ENCODE results near the gene IKZF2.

The IKZF2 gene

DNA sequence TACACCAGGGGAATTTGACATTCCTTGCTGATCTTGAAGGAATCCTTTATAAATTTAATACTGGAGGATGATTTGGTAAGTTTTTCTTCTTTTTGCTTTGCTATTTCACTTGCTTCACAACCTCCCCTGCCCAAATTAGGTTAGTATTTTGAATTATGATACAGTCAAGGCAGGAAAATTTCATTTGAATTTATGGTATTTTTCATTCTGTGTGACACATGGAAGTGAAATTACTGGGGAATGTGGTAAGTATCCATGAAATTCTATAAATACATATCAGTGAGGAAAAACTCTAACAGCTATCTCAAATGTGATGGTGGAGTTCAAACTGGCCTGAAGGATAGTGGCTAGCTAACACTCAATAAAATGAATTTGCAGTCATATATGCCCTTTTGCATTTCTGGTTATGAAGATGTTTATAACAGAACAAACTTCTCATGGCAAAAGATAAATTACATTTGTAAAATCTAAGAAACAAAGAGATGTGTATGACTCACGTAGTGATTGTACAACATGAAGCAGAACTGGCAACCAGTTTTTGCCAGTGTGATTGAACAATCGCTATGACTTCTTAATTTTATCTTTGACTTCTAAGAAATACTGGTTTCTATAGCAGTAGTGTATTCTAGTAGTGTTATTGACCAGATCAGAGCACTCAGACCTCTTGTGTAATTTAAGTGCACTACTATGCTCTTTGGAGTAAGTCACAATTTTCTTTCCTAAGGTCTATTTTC, 152.6 kb downstream of the IKZF2 start:
- DNase-seq (ENCODE audit: low read depth in 3 of 3), result no peak

DNA sequence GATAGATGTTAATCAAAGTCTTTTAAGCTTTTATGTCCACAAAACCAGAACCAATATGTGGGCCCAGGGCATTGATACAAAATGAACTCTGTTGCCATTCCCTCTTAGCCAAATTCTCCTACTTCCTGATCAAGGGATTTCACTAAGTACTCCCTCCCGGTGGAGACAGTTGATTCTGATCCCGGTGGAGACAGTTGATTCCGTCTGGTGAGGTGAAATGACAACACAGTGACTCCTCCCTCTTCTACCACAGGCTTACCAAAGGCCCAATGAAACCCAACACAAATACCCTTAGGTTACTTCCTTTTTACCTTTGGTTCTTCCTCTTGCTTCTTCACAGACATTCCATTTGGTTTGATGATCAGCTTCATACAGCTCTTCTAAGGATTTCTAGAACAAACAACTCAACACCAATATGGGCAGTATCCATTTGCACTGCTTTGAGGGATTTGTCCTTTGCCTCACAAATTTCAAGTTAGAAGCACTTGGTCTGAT, 153.8 kb downstream of the IKZF2 start:
- no peak for DNase-seq (ENCODE audit: low read depth in 3 of 3)

DNA sequence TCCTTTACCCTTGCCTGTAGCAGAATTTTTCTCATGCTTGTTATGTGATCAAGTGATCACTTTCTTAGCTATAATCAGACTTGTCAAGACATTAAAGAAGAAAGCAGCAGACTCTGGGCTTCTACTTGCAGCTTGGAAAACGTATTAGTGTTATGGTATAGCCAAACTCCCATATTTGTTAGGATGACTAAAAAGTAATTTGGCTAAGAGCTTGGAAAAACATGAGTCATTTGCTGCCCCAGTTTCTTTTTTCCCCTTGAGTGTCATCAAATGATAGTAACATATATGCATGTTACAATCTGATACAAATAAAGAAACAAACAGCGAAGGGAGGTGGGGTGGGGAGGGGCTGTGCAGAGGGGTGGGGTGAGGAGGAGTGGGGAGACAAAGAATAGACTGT, 155.5 kb downstream of the IKZF2 start:
- no peak for DNase-seq (ENCODE audit: low read depth in 3 of 3)

GRCh38 chr2:212994976-212995375, 156.4 kb downstream of the IKZF2 start:
- DNase-seq (ENCODE audit: low read depth in 3 of 3), result no peak

DNA sequence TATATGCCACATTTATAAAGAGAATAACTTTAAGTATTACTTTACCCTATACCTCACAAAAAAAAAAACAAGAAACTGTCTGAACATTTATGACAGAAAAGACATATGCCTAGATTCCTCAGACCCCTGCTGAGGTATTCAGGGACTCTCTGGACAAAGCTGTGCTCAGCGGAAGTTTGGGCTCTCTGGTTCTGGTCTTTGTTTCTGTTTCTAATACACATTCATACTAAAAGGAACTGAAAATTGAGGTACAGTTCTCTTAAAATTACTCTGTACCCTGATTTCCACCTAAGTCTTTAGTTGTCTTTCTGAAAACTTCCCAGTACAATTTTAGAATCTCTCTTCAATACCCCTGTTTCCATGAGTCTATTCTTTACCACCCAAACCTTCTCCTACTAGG, 160.3 kb downstream of the IKZF2 start:
- no peak for DNase-seq (ENCODE audit: low read depth in 3 of 3)

- DNase-seq (ENCODE audit: low read depth in 3 of 3), result no peak
Observed at GRCh38 chr2:212990697-212991096, 160.7 kb downstream of the IKZF2 start.

DNA sequence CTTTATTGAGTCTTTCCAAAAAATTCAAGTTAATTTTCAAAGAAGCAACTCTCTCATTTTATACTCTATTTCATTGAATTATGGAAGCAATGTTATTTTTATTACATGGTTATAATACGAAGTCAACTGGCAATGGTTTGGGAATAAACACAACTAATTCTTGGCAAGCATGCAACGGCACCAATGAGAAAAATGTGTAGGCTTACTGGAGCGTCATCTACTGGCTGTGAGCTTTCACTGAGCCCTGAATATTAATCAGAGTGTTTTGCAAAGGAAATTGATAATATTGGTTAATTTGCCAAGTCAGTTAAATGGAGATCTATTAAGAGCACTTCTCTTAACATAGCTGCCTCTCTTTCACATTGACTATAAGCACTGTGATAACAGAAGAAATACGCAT, 163.9 kb downstream of the IKZF2 start:
- no peak for DNase-seq (ENCODE audit: low read depth in 3 of 3)

DNA sequence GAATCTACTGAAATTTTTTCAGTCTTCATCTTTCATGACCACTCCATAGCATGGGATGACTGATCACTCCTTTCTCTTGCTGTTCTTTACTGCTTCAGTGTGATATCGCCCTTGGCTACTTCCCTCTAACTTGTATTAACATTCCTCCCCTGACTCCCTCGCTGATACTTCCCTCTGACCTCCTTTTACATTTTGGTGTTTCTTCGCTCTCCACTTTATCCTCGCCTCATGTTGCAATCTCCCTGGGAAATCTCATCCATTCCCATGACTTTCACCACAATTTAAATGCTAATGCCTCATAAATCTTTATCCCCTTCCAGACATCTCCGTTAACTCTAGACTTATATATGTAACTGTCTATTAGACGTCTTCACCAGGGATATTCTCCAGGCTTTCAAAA, 167.3 kb downstream of the IKZF2 start:
- DNase-seq (ENCODE audit: low read depth in 3 of 3), result no peak

- DNase-seq (ENCODE audit: low read depth in 3 of 3), result no peak
Observed at GRCh38 chr2:212979799-212980198, 171.6 kb downstream of the IKZF2 start.

GRCh38 chr2:212979046-212979612, 172.3 kb downstream of the IKZF2 start:
- no peak for DNase-seq (ENCODE audit: low read depth in 3 of 3)

DNA sequence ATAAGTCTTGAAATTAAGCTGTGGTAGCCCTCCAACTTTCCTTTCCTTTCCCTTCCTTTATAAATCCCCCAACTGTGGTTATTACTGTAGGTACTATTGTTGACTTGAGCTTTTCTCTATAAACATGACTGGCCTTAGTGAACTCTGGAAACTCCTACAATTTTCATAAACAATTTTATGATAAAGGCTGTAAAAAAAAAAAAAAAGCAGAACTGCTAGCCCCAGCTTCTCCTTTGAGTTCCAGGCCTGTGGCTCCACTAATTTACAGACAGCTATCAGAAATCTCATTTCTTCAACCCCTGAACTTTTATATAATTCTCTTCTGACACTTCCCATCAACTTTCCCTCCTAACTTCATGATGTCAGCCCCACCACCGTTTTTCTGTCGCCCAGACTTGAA, 174.3 kb downstream of the IKZF2 start:
- no peak for DNase-seq (ENCODE audit: low read depth in 3 of 3)

GRCh38 chr2:212975333-212975732, 176.1 kb downstream of the IKZF2 start:
- DNase-seq (ENCODE audit: low read depth in 3 of 3), result no peak

DNA sequence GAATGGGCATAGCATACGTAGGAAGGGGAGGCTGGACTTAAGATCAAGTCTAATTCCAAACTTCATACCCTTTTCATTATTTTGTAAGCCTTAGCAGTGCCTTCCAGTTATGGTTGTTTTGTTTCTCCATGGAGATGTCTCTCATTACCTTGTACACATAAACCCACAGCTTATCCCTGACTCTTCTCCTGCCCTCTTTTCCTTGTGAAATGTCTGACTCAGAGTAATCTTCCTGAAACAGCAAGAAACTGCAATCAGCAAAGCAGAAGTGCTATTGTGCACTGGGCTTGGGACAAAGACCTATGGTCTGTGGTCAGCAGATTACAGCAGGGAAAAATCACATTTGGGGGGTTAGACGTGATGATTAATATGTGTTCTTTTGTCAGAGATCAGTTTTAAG, 176.7 kb downstream of the IKZF2 start:
- DNase-seq (ENCODE audit: low read depth in 3 of 3), result no peak

DNA sequence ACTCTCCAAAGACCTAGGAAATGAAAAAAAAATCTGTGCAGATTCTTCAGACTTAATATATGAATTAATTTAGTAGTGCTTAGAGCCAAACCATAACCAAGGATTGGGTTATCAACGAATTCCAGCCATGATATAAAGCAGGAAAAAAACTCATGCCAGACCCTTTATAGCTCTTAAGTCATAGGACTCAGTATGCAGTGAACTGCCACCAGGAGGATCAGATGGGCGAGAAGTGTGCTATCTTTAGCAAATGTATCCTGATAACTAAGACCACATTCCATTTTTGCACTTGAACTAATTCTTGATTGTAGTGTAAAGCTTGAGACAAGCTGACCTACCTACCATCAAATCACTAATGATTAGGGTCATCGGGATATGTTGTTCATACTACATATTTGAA, 178.1 kb downstream of the IKZF2 start:
- no peak for DNase-seq (ENCODE audit: low read depth in 3 of 3)

DNA sequence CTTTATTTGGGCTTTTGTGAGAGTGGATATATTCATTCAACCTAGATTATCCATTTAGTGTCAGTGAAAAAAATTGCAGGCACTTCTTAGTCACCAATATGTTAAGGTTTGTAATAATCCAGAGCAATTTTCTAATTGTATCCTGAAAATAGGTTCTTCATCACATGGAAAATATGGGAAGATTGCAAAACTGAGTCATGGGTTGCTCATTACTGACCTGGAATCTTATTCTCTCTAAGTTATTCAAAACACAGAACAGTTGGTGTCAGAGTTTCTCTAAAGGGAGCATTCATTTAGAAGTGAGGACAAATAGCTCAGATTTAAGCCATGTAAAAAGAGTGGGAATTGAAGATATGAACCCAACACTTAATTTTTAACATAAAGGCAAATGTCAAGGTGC, 181.3 kb downstream of the IKZF2 start:
- no peak for DNase-seq (ENCODE audit: low read depth in 3 of 3)

DNA sequence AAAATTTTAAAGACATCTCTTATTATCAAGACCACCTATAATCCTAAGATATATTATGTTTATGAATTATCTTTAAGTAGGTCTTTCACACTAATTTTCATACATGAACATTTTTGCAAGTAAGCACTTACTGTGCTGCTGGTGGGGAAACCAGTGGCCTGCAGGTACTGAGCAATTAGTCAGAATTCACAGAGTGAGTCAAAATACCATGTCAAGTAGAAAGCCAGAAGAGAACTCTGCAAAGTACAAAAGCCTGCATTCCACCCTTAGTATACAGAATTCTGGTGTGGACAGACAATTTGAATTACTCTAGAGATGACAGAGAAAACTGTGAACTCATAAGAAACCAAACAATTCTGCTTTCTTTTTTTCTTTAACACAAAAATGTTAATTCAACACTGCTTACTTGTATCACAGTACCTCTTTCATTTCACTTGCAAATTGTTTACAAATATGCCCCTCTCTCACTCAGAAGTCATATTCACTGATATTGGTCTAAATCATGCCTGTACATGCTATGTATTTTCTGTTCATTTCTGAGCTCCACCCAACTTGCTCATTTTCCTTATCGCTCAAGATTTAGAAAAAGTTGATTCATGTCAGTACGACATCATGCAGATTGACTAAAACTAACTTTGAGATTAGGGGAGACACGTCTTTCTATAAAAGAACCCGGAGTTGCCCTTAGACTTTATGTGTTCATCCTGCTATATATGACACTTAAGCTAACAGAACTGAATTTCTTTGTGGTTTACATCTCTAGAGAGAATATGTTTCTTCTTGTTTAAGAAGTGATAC, 182.9 kb downstream of the IKZF2 start:
- no peak for DNase-seq (ENCODE audit: low read depth in 3 of 3)

DNA sequence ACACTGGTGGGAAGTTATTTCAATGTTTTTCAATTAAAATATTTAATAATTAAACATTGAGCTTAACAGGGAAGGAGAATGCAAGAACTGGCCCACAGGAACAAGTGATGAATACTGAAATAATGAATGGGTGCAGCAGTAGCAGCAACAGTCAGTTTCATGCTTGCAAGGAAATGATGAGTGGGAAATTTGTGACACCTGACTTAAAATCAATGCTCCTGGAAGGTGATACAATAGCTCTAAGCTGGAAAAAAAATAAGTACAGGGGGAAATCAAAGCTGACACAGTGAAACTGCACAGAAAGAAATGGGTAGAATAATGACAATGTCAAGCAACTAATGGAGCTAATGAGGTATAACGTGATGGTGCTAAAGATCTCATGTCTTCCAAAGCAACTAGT, 184.5 kb downstream of the IKZF2 start:
- DNase-seq (ENCODE audit: low read depth in 3 of 3), result no peak

- DNase-seq (ENCODE audit: low read depth in 3 of 3), result no peak
Observed at GRCh38 chr2:212962691-212963090, 188.7 kb downstream of the IKZF2 start.

GRCh38 chr2:212961255-212961654, 190.2 kb downstream of the IKZF2 start:
- no peak for DNase-seq (ENCODE audit: low read depth in 3 of 3)

GRCh38 chr2:212960336-212960735, 191.1 kb downstream of the IKZF2 start:
- DNase-seq (ENCODE audit: low read depth in 3 of 3), result no peak

DNA sequence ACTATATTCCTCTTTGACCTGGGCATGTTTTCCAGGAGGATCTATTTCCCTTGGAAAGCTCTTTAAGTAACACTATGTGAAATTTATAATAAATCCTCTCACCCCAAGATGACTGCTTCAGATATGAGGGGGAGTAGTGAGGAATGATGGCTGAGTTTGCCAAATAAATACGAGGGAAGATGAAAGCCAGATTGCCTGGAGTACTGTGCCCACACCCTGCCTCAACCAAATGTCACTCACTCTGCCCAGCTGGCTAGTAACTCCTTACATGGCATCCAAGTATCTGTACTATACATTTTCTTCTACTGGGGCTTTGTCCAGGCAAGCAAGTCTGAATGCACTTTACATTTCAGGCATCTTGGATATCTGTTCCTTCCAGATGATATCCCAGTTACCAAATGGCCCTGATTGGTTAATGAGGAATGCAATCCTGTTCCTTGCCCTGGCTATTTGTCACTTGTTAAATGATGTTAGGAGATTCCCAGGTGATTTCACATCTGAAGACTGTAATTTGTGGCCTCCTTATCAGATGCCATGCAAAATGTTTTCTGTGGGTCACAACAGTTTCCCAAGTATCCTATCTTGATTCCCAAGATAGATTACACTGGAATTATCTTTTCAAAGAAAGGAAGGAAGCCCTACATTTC, 191.8 kb downstream of the IKZF2 start:
- DNase-seq (ENCODE audit: low read depth in 3 of 3), result no peak

- DNase-seq (ENCODE audit: low read depth in 3 of 3), result no peak
Observed at GRCh38 chr2:212958757-212959295, 192.6 kb downstream of the IKZF2 start.
